Testis (tissue), 2 donors: Measurements from ENCODE around the gene PBX1.

Experiments used
- POLR2A ChIP-seq: fragments of 450-650 bp; IDR thresholded peaks from one replicate; pipeline ENCODE4 v1.6.1; 2017; ENCODE audit warnings: antibody characterized with exemption, mild to moderate bottlenecking, moderate library complexity
- TF ChIP-seq, protein P1 (sequence below), 3 experiments: fragments of 450-650 bp in 2 of 3; fragments of 200-600 bp in 1 of 3; sonication (generic) in 1 of 3; IDR thresholded peaks; one replicate each; pipeline ENCODE4 v1.5.1; 2016 to 2019; ENCODE audit warnings: antibody characterized with exemption in 3 of 3, mild to moderate bottlenecking in 2 of 3, moderate library complexity in 1 of 3

DNA sequence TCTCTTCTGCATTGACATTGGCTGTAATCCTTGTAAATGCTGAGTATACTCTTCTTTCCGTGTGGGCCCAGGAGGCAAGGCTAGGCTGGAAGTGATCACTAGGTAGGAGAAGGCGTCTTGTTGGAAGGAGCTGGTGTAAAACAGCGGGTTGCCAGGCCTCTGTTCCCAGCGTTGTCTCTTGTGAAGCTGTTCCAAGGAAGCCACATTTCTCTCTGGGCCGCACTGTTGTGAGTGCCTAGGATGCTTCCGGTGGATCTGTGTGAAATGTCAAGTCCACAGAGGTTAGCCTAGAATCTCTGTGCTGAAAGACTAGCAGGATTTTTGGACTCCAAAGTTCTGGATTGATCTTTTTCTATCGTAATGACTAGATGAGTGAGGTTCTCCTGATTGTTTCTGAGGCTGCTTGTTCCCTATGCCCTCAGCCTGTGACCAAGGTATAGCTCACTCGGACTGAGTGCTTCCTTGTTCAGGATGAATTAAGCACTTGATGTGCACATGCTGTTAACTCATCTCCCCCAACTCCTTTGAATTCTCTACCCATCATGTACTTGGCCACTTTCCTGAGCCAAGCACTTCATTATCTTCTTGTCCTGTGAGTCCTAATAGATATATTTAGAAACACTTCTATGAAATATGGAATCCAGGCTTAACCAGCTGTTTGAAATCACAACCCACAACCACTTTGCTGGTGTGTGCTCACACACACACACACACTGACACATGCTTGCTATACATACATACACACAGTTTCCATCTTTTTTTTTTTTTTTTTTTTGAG, 63.3 kb downstream of the PBX1 start:
- TF ChIP-seq, protein P1, sequence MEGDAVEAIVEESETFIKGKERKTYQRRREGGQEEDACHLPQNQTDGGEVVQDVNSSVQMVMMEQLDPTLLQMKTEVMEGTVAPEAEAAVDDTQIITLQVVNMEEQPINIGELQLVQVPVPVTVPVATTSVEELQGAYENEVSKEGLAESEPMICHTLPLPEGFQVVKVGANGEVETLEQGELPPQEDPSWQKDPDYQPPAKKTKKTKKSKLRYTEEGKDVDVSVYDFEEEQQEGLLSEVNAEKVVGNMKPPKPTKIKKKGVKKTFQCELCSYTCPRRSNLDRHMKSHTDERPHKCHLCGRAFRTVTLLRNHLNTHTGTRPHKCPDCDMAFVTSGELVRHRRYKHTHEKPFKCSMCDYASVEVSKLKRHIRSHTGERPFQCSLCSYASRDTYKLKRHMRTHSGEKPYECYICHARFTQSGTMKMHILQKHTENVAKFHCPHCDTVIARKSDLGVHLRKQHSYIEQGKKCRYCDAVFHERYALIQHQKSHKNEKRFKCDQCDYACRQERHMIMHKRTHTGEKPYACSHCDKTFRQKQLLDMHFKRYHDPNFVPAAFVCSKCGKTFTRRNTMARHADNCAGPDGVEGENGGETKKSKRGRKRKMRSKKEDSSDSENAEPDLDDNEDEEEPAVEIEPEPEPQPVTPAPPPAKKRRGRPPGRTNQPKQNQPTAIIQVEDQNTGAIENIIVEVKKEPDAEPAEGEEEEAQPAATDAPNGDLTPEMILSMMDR (IDR thresholded peaks at IDR 0.05): no peak
- no peak for TF ChIP-seq POLR2A
